K562 (cell line): ENCODE data around the gene NSMCE1. TPM values are rescaled to one million over a fixed set of nuclear protein-coding genes. Genes with fewer than 3 reads are reported as not detected.
A peak's percentile ranks its signal among the peaks of the same experiment; 100 is the strongest.

ENCODE experiments used
- ATAC-seq: fragments of 200-7000 bp; cut with Tn5 transposase; 3 replicates; pipeline ENCODE4 v1.9.1; 2020; ENCODE audit warnings: moderate library complexity
- BruUV-seq: library from RNA; stranded (reverse); fragments of 400-500 nt; replicated peaks from 2 replicates; lab custom pipeline; 2021; lab: Mats Ljungman, UMichigan
- CTCF ChIA-PET: fragments of 300-600 bp; formaldehyde crosslinking; extraction: SDS; loops from one replicate; lab custom pipeline; 2021; ENCODE audit warnings: low intra/inter-chr PET ratio; lab: Yijun Ruan, JAX
- POLR2A ChIA-PET: fragments of 300-600, 350-650 bp; sonication (Branson Sonifier 250); formaldehyde crosslinking; extraction: SDS; loops from one replicate; lab custom pipeline; 2021; ENCODE audit warnings: antibody characterized with exemption, inconsistent platforms; lab: Yijun Ruan, JAX
- DNase-seq, 4 experiments: peaks; one replicate each; pipeline versions ENCODE4 v3.0.0 to v3.0.0-alpha.2; 2011 to 2018; ENCODE audit warnings: low spot score in 3 of 4, mixed read lengths in 3 of 4; ENCODE audit errors: extremely low read depth in 1 of 4
- FAIRE-seq: peaks from 2 replicates; lab custom pipeline; 2011; peaks lifted over from hg19 to GRCh38; lab: Jason Lieb, UNC
- H2AFZ ChIP-seq: 2 replicates; pipeline ENCODE4 v1.6.0; 2011; ENCODE audit warnings: low read depth, low read length, control low read depth, inconsistent platforms
- H3K27ac ChIP-seq: fragments of 200-600 bp; 3 replicates; pipeline ENCODE4 v1.8.0; 2011; ENCODE audit warnings: low read depth, mild to moderate bottlenecking, control low read depth, inconsistent platforms, low read length, moderate library complexity, mixed read lengths; ENCODE audit errors: extremely low read depth
- H3K27me3 ChIP-seq, 2 experiments: fragments of 300-600 bp in 1 of 2; 2 replicates in 1 of 2; 3 replicates in 1 of 2; pipeline versions ENCODE4 v1.6.0 to v1.8.0; 2011; ENCODE audit warnings: inconsistent platforms in 2 of 2, low read length in 2 of 2, mild to moderate bottlenecking in 1 of 2, mixed read lengths in 1 of 2, moderate library complexity in 1 of 2; ENCODE audit not compliant: control insufficient read depth in 2 of 2, insufficient read depth in 2 of 2
- H3K36me3 ChIP-seq: fragments of 300-600 bp; 3 replicates; pipeline ENCODE4 v1.8.0; 2011; ENCODE audit warnings: mild to moderate bottlenecking, low read length, inconsistent platforms; ENCODE audit not compliant: control insufficient read depth, insufficient read depth
- H3K4me1 ChIP-seq, 2 experiments: fragments of 200-600 bp in 1 of 2; replicated peaks in 1 of 2; 2 replicates in 1 of 2; 3 replicates in 1 of 2; pipeline versions ENCODE4 v1.5.1 to v1.8.0; 2011; ENCODE audit warnings: inconsistent platforms in 2 of 2, low read length in 2 of 2, mild to moderate bottlenecking in 1 of 2, mixed read lengths in 1 of 2, moderate library complexity in 1 of 2; ENCODE audit not compliant: control insufficient read depth in 2 of 2, insufficient read depth in 2 of 2
- H3K4me2 ChIP-seq: 2 replicates; pipeline ENCODE4 v1.6.1; 2011; ENCODE audit warnings: low read length, control low read depth, inconsistent platforms, mixed read lengths; ENCODE audit not compliant: insufficient read depth
- H3K4me3 ChIP-seq: fragments of 200-600 bp; sonication (generic), shearing (Covaris generic); 2 replicates; pipeline ENCODE4 v1.5.1; 2016; ENCODE audit warnings: control low read depth, inconsistent platforms
- H3K79me2 ChIP-seq: fragments of 200-600 bp; 3 replicates; pipeline ENCODE4 v1.8.0; 2011; ENCODE audit warnings: low read length, inconsistent platforms; ENCODE audit not compliant: control insufficient read depth, insufficient read depth
- H3K9ac ChIP-seq, 2 experiments: 2 replicates each; pipeline versions ENCODE4 v1.6.0 to v1.6.1; 2011; ENCODE audit warnings: low read depth in 2 of 2, low read length in 2 of 2, control low read depth in 1 of 2, inconsistent platforms in 1 of 2, mild to moderate bottlenecking in 1 of 2, mixed read lengths in 1 of 2; ENCODE audit not compliant: insufficient read depth in 1 of 2
- H3K9me1 ChIP-seq: one replicate; pipeline ENCODE4 v1.6.0; 2011; ENCODE audit warnings: inconsistent platforms, mild to moderate bottlenecking, low read length, moderate library complexity; ENCODE audit not compliant: control insufficient read depth, insufficient read depth
- H3K9me3 ChIP-seq: replicated peaks from 2 replicates; pipeline ENCODE4 v1.5.1; 2011; ENCODE audit warnings: low read depth, low read length, inconsistent platforms; ENCODE audit not compliant: control insufficient read depth, insufficient read depth
- H4K20me1 ChIP-seq: replicated peaks from 2 replicates; pipeline ENCODE4 v1.6.1; 2011; ENCODE audit warnings: low read length, inconsistent platforms, mixed read lengths; ENCODE audit not compliant: control insufficient read depth, insufficient read depth
- CBX8 ChIP-seq: fragments of 200-600 bp; sonication (generic); IDR thresholded peaks from 2 replicates; pipeline ENCODE4 v1.6.1; 2012; ENCODE audit warnings: borderline replicate concordance, mixed run types, low read depth, mild to moderate bottlenecking, moderate library complexity, mixed read lengths, low read length, control low read depth, inconsistent platforms; ENCODE audit not compliant: poor library complexity, severe bottlenecking; ENCODE audit errors: extremely low read depth
- DMBX1 ChIP-seq: fragments of 250-450 bp; sonication (Bioruptor Pico); IDR thresholded peaks from 2 replicates; pipeline ENCODE4 v1.8.0; 2022; ENCODE audit warnings: inconsistent platforms, mild to moderate bottlenecking, moderate library complexity, borderline replicate concordance
- FOXM1 ChIP-seq, 2 experiments: fragments of 450-650 bp in 1 of 2; sonication (generic) in 1 of 2; formaldehyde crosslinking in 1 of 2; IDR thresholded peaks; 2 replicates each; pipeline versions ENCODE4 v1.6.1 to v1.9.0; 2017 to 2022; ENCODE audit warnings: low read depth in 2 of 2, mild to moderate bottlenecking in 2 of 2, missing genetic modification reagents in 1 of 2, moderate library complexity in 1 of 2
- GABPA ChIP-seq: fragments of 200-800 bp; sonication (Bioruptor generic); conservative IDR thresholded peaks from 2 replicates; pipeline ENCODE4 v1.6.1; 2016; ENCODE audit warnings: low read depth, missing genetic modification characterization, missing compliant biosample characterization
- KAT2B ChIP-seq: IDR thresholded peaks from one replicate; pipeline ENCODE4 v1.6.1; 2012; ENCODE audit warnings: low read depth, mild to moderate bottlenecking, control low read depth, inconsistent platforms, low read length, moderate library complexity
- KDM4B ChIP-seq, 2 experiments: fragments of 450-650 bp in 1 of 2; sonication (generic) in 1 of 2; IDR thresholded peaks; 2 replicates each; pipeline ENCODE4 v1.6.1; 2016 to 2017; ENCODE audit warnings: borderline replicate concordance in 2 of 2, antibody characterized with exemption in 1 of 2, low read depth in 1 of 2, mild to moderate bottlenecking in 1 of 2
- L3MBTL2 ChIP-seq: fragments of 450-650 bp; IDR thresholded peaks from 2 replicates; pipeline ENCODE4 v1.6.1; 2016; ENCODE audit warnings: mild to moderate bottlenecking, moderate library complexity
- LEF1 ChIP-seq: fragments of 450-650 bp; IDR thresholded peaks from 2 replicates; pipeline ENCODE4 v1.6.1; 2016; ENCODE audit warnings: mild to moderate bottlenecking
- NFIC ChIP-seq: fragments of 450-650 bp; IDR thresholded peaks from 2 replicates; pipeline ENCODE4 v1.6.1; 2017; ENCODE audit warnings: mild to moderate bottlenecking, inconsistent platforms
- NFIX ChIP-seq: fragments of 250-450 bp; sonication (Bioruptor Pico); IDR thresholded peaks from 2 replicates; pipeline ENCODE4 v1.4.0; 2020; ENCODE audit warnings: low read depth, mild to moderate bottlenecking, moderate library complexity
- NR2C2 ChIP-seq, 2 experiments: fragments of 200-800 bp in 1 of 2; sonication (Bioruptor generic) in 1 of 2; sonication (generic) in 1 of 2; formaldehyde crosslinking in 1 of 2; IDR thresholded peaks; 2 replicates each; pipeline versions ENCODE4 v1.6.1 to v1.8.0; 2016 to 2022; ENCODE audit warnings: mild to moderate bottlenecking in 1 of 2, missing compliant biosample characterization in 1 of 2, missing genetic modification characterization in 1 of 2, missing genetic modification reagents in 1 of 2
- POLR3G ChIP-seq: IDR thresholded peaks from 2 replicates; pipeline ENCODE4 v1.6.1; 2011; ENCODE audit not compliant: insufficient read length, insufficient replicate concordance; ENCODE audit errors: extremely low read depth
- TGIF2 ChIP-seq: sonication (generic); formaldehyde crosslinking; IDR thresholded peaks from 2 replicates; pipeline ENCODE4 v1.8.1; 2022; ENCODE audit warnings: mild to moderate bottlenecking, missing genetic modification reagents, moderate library complexity
- ZNF133 ChIP-seq: fragments of 250-450 bp; sonication (Bioruptor Pico); IDR thresholded peaks from 2 replicates; pipeline ENCODE4 v1.4.0; 2020; ENCODE audit warnings: mild to moderate bottlenecking
- ZNF584 ChIP-seq: fragments of 200-800 bp; sonication (Bioruptor generic); IDR thresholded peaks from 2 replicates; pipeline ENCODE4 v1.6.1; 2016; ENCODE audit warnings: low read depth, mild to moderate bottlenecking, missing genetic modification characterization, missing compliant biosample characterization
- ZNF668 ChIP-seq: fragments of 250-450 bp; sonication (Bioruptor Pico); IDR thresholded peaks from 2 replicates; pipeline ENCODE4 v1.8.0; 2022; ENCODE audit warnings: mild to moderate bottlenecking, inconsistent platforms
- ZNF766 ChIP-seq: fragments of 200-800 bp; sonication (Bioruptor generic); conservative IDR thresholded peaks from 2 replicates; pipeline ENCODE4 v1.6.1; 2016; ENCODE audit warnings: missing genetic modification characterization, missing compliant biosample characterization
- WGBS: fragments of 100-300 bp; shearing (Covaris generic); methylation state at CpG from one replicate; pipeline ENCODE4 v1.1.6; 2016; ENCODE audit warnings: low coverage, mixed read lengths; ENCODE audit not compliant: insufficient coverage; ENCODE audit errors: missing lambda C conversion rate; 5-methylcytosine and 5-hydroxymethylcytosine counted together
- in situ Hi-C: fragments of 300-500 bp; cut with MboI; formaldehyde crosslinking; loops from 4 replicates; pipeline ENCODE4 v1.15.0; 2018; ENCODE audit warnings: inconsistent platforms, mixed read lengths
- intact Hi-C: fragments of 100-400 bp; cut with micrococcal nuclease; formaldehyde crosslinking; loops from 2 replicates; pipeline ENCODE4 v1.14.2; 2022
- polyA plus RNA-seq, 8 experiments: library from polyadenylated mRNA; depleted of rRNA in 4 of 8; stranded (reverse) in 5 of 8; unstranded in 3 of 8; fragments of >200 nt; fragmentation: Nextera tagmentation in 2 of 8; fragmentation: Illumina TruSeq in 1 of 8; extraction: Ambion mirVana in 2 of 8; extraction: Trizol in 1 of 8; gene quantifications; 2 replicates each; pipeline versions ENCODE4 v1.2.1 to v1.2.3, GENCODE V29; 2011 to 2014; ENCODE audit warnings: inconsistent platforms in 1 of 8, missing spikeins in 1 of 8
- total RNA-seq, 7 experiments: library from RNA; depleted of rRNA in 6 of 7; stranded (reverse); fragments of >200 nt in 6 of 7; fragmentation: Illumina TruSeq in 2 of 7; extraction: Trizol in 2 of 7; gene quantifications; 2 replicates each; pipeline versions ENCODE4 v1.2.1 to v1.2.3, GENCODE V29; 2011 to 2021; ENCODE audit warnings: low replicate concordance in 1 of 7
- TF ChIP-seq, protein P1 (sequence below), 2 experiments: fragments of 450-650 bp in 1 of 2; sonication (generic) in 1 of 2; formaldehyde crosslinking; conservative IDR thresholded peaks; 2 replicates each; pipeline versions ENCODE4 v1.4.0 to v1.8.1; 2020 to 2022; ENCODE audit warnings: mild to moderate bottlenecking in 1 of 2, missing genetic modification reagents in 1 of 2
- TF ChIP-seq, protein P2 (sequence below): sonication (generic); formaldehyde crosslinking; IDR thresholded peaks from 2 replicates; pipeline ENCODE4 v1.9.0; 2022; ENCODE audit warnings: mild to moderate bottlenecking, missing genetic modification reagents

The NSMCE1 gene
- total and polyA plus RNA-seq, 9 of the 15 experiments (the other 6 are each of a cell fraction or from before 2014, with no cell fraction given): 52.1 to 163 (median 61.5) TPM

DNA sequence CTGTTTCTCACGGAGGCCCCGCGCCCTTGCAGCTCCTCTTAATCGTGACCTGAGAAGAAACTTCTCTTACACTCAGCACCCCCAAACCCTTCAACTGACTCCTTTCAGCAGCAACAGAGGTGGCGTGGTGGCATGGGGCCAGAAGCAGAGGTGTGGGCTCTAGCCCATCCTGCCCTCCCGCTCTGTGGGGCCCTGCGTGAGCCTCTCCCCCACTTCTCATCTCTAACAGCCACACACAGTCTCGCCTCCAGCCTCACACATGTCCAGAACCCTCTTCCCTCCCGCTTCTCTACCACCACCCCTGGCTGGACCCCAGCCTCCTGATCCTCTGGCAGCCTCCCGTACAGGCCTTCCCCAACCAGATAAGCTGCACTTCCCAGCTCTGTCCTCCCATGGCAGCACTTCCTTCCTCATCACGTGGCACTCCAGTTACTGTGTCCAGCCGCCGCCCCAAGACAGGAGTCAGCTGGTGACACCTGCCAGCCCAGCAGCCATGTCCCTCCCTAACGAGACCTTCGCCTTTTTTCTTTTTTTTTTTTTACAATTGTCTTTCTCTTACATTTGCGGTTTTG is 30.5 kb downstream of the NSMCE1 start:
- DNase-seq (peak in 3 of 4 experiments; percentile 25 to 56 (median 36)), ATAC-seq (peak; percentile 33), FAIRE-seq (peak; percentile 70)
- ChIA-PET CTCF (interaction anchor here (1.1 kb wide), 1 partner anchor 131 kb away, joined by 3 read pairs; no protein-coding TSS in a partner anchor), POLR2A (interaction anchor here (1.0 to 2.6 kb wide), 3 partner anchors 12 to 35 kb away, joined by 3 to 7 read pairs (median 4); partner anchors contain the start of gene KDM8)
- H2AFZ ChIP-seq: no peak overlapping the region
- 57% methylated on average over 13 of the region's 16 CpGs for WGBS
- H3K27ac ChIP-seq: no peak overlapping the region
- H3K4me1 ChIP-seq: peaks cover 37 to 38% of the 10 kb centered on the region in 2 experiments
- peak overlapping the region in 1 of 2 experiments; percentile 27; a peak in 1 of 4 replicates for H3K9ac ChIP-seq
- no peak overlapping the region for H3K4me3 ChIP-seq
- H3K36me3 ChIP-seq: peaks cover 10% of the 10 kb centered on the region; the same call in 2 of the 3 replicates
- no peaks in the 10 kb centered on the region for H3K9me3 ChIP-seq
- intact Hi-C loops (no loop called here), in situ Hi-C loops (no loop called here)
- no TSS peak for BruUV-seq
- H3K27me3 ChIP-seq: no peaks in the 10 kb centered on the region
- H4K20me1 ChIP-seq: no peaks in the 10 kb centered on the region
- 0 out of 3 replicates have a peak, but pooled peaks cover 4% of the 10 kb centered on the region for H3K79me2 ChIP-seq
- no peaks in the 10 kb centered on the region for H3K9me1 ChIP-seq
- H3K4me2 ChIP-seq: no peak overlapping the region
- TF ChIP-seq, protein P1, sequence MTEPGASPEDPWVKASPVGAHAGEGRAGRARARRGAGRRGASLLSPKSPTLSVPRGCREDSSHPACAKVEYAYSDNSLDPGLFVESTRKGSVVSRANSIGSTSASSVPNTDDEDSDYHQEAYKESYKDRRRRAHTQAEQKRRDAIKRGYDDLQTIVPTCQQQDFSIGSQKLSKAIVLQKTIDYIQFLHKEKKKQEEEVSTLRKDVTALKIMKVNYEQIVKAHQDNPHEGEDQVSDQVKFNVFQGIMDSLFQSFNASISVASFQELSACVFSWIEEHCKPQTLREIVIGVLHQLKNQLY (CRISPR knock-in tag; conservative IDR thresholded peaks at IDR 0.05): no peak
- TF ChIP-seq L3MBTL2 (peak; percentile 50), NR2C2 (CRISPR knock-in tag; IDR thresholded peaks at IDR 0.05) (no peak), NR2C2 (tag; IDR thresholded peaks at IDR 0.05) (no peak), GABPA (peak; percentile 35; the same call in 1 of the 2 replicates), ZNF766 (CRISPR knock-in tag) (0 out of 2 replicates have a peak, but pooled peaks have one; percentile 7), FOXM1 (IDR thresholded peaks at IDR 0.05; ENCODE audit: low read depth) (no peak), FOXM1 (CRISPR knock-in tag; IDR thresholded peaks at IDR 0.05; ENCODE audit: low read depth) (no peak), ZNF668 (no peak), NFIX (CRISPR knock-in tag) (no peak), ZNF584 (peak; percentile 59; the same call in 1 of the 2 replicates), POLR3G (no peak), KAT2B (no peak), CBX8 (no peak), DMBX1 (0 out of 2 replicates have a peak, but pooled peaks have one; percentile 34), NFIC (0 out of 2 replicates have a peak, but pooled peaks have one; percentile 37), LEF1 (no peak), KDM4B (IDR thresholded peaks at IDR 0.05; ENCODE audit: borderline replicate concordance in 2 of 2, low read depth in 1 of 2) (no peak), ZNF133 (CRISPR knock-in tag) (no peak), TGIF2 (CRISPR knock-in tag) (no peak)
- TF ChIP-seq, protein P2, sequence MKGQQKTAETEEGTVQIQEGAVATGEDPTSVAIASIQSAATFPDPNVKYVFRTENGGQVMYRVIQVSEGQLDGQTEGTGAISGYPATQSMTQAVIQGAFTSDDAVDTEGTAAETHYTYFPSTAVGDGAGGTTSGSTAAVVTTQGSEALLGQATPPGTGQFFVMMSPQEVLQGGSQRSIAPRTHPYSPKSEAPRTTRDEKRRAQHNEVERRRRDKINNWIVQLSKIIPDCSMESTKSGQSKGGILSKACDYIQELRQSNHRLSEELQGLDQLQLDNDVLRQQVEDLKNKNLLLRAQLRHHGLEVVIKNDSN (CRISPR knock-in tag): peak; percentile 86
